Mesothelial cell of epicardium (in vitro differentiated cells): ENCODE measurements around the gene OTUB1. TPM values are rescaled to one million over a fixed set of nuclear protein-coding genes. Genes with fewer than 3 reads are reported as not detected.
A peak's percentile ranks its signal among the peaks of the same experiment; 100 is the strongest.

Experiments
- DNase-seq, 2 experiments: peaks; one replicate each; pipeline ENCODE4 v3.0.0; 2021; ENCODE audit warnings: low spot score in 2 of 2; ENCODE audit not compliant: unreplicated experiment in 2 of 2
- H3K27ac Mint-ChIP-seq: 2 replicates; pipeline ENCODE4 v1.8.0; 2021; ENCODE audit warnings: mixed read lengths
- H3K27me3 Mint-ChIP-seq: 2 replicates; pipeline ENCODE4 v1.8.0; 2021; ENCODE audit warnings: low read depth, mixed read lengths
- H3K36me3 Mint-ChIP-seq: 2 replicates; pipeline ENCODE4 v1.8.0; 2021; ENCODE audit warnings: mixed read lengths
- H3K4me1 Mint-ChIP-seq: 2 replicates; pipeline ENCODE4 v1.8.0; 2021; ENCODE audit warnings: mixed read lengths
- H3K4me3 Mint-ChIP-seq: 2 replicates; pipeline ENCODE4 v1.8.0; 2021; ENCODE audit warnings: mild to moderate bottlenecking, moderate library complexity, mixed read lengths
- H3K9me3 Mint-ChIP-seq: 2 replicates; pipeline ENCODE4 v1.8.0; 2021; ENCODE audit warnings: mixed read lengths
- CTCF ChIP-seq: fragments of 200-600 bp; sonication (generic); IDR thresholded peaks from one replicate; pipeline ENCODE4 v1.5.0; 2021; ENCODE audit warnings: antibody characterized with exemption; ENCODE audit not compliant: unreplicated experiment
- total RNA-seq: library from RNA; stranded (reverse); gene quantifications from 3 replicates; pipeline ENCODE4 v1.2.1, GENCODE V29; 2021

OTUB1 gene
- total RNA-seq, 1 donor from 2014 or later = 99.7 TPM

DNA sequence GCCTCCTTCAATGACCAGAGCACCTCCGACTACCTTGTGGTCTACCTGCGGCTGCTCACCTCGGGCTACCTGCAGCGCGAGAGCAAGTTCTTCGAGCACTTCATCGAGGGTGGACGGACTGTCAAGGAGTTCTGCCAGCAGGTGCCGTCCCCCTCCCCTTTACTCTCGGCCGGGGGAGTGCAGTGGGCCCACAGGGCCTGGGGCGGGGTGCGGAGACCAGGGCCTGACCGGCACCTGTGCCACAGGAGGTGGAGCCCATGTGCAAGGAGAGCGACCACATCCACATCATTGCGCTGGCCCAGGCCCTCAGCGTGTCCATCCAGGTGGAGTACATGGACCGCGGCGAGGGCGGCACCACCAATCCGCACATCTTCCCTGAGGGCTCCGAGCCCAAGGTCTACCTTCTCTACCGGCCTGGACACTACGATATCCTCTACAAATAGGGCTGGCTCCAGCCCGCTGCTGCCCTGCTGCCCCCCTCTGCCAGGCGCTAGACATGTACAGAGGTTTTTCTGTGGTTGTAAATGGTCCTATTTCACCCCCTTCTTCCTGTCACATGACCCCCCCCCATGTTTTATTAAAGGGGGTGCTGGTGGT lies 11.0 kb downstream of the OTUB1 start:
- H3K36me3 Mint-ChIP-seq = peaks cover 22% of the 10 kb centered on the region
- TF ChIP-seq CTCF = no peak
- no peak for DNase-seq
- H3K27ac Mint-ChIP-seq = no peak overlapping the region
- peaks cover 17% of the 10 kb centered on the region for H3K4me1 Mint-ChIP-seq
- H3K9me3 Mint-ChIP-seq = no peaks in the 10 kb centered on the region
- H3K27me3 Mint-ChIP-seq = no peaks in the 10 kb centered on the region
- no peak overlapping the region for H3K4me3 Mint-ChIP-seq

GRCh38 chr11:63997801-63998337 lies 11.6 kb downstream of the OTUB1 start:
- no peaks in the 10 kb centered on the region for H3K27me3 Mint-ChIP-seq
- H3K4me3 Mint-ChIP-seq = no peak overlapping the region
- DNase-seq = no peak
- peaks cover 22% of the 10 kb centered on the region for H3K36me3 Mint-ChIP-seq
- peaks cover 22% of the 10 kb centered on the region for H3K4me1 Mint-ChIP-seq
- no peak overlapping the region for H3K27ac Mint-ChIP-seq
- H3K9me3 Mint-ChIP-seq = no peaks in the 10 kb centered on the region
- no peak for TF ChIP-seq CTCF

GRCh38 chr11:63998558-63999348 lies 12.5 kb downstream of the OTUB1 start:
- Mint-ChIP-seq H3K9me3 (no peaks in the 10 kb centered on the region), H3K4me1 (peaks cover 29% of the 10 kb centered on the region), H3K4me3 (peak overlapping the region; percentile 43), H3K27me3 (no peaks in the 10 kb centered on the region), H3K27ac (no peak overlapping the region), H3K36me3 (peaks cover 17% of the 10 kb centered on the region)
- no peak for TF ChIP-seq CTCF
- DNase-seq = no peak

DNA sequence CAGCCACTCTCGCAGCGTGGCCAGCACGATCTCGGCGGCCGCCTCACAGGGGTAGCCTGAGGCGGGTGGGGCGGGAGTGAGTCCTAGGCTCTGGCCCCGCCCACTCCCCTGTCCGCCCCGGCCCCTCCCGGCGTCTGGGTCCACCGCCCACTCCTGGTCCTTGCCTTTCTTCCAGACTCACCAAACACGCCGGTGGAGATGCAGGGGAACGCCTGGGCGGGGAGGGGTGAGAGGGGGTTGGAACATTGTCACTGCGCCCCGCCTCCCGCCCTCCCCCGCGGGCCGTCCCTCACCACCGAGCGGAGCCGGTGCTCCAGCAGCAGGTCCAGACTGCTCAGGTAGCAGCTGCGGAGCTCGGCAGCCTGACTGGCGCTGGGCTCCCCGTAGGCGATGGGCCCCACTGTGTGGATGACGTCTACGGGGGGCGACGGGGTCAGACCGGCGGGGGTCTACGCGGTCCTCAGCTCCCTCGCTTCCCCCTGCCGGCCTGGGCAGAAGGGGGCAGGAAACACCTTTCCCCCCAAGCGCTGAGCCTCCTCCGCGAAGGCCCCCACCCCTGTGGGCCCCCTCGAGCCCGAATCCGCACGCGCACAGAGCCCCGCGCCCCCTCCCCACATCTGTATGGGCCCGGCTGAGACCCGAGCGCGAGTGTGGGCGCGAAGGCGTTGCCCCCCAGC lies 13.2 kb downstream of the OTUB1 start:
- peaks cover 34% of the 10 kb centered on the region for H3K4me1 Mint-ChIP-seq
- TF ChIP-seq CTCF = no peak
- peak; percentile 77 to 82 for DNase-seq
- H3K36me3 Mint-ChIP-seq = peaks cover 14% of the 10 kb centered on the region
- no peak overlapping the region for H3K27ac Mint-ChIP-seq
- H3K4me3 Mint-ChIP-seq = peak overlapping the region; percentile 61
- H3K27me3 Mint-ChIP-seq = no peaks in the 10 kb centered on the region
- no peaks in the 10 kb centered on the region for H3K9me3 Mint-ChIP-seq

GRCh38 chr11:64000026-64000739 lies 13.9 kb downstream of the OTUB1 start:
- peak in 1 of 2 experiments; percentile 84 for DNase-seq
- H3K27ac Mint-ChIP-seq = no peak overlapping the region
- H3K4me1 Mint-ChIP-seq = peaks cover 34% of the 10 kb centered on the region
- H3K4me3 Mint-ChIP-seq = peak overlapping the region; percentile 61
- no peaks in the 10 kb centered on the region for H3K9me3 Mint-ChIP-seq
- TF ChIP-seq CTCF = peak; percentile 89
- H3K27me3 Mint-ChIP-seq = no peaks in the 10 kb centered on the region
- H3K36me3 Mint-ChIP-seq = peaks cover 9% of the 10 kb centered on the region
